Breast epithelium (tissue), 3 donors: ENCODE measurements around the gene FOXA1.

Source experiments
- POLR2A ChIP-seq: fragments of 450-650 bp; IDR thresholded peaks from one replicate; pipeline ENCODE4 v1.6.1; 2016; ENCODE audit warnings: antibody characterized with exemption, mild to moderate bottlenecking, moderate library complexity
- TF ChIP-seq, protein P1 (sequence below), 3 donors: fragments of 450-650 bp; IDR thresholded peaks; one replicate each; pipeline ENCODE4 v1.5.1; 2016 to 2017; ENCODE audit warnings: antibody characterized with exemption in 3 of 3, mild to moderate bottlenecking in 3 of 3, moderate library complexity in 3 of 3

GRCh38 chr14:37598747-37599506, 3.9 kb upstream of the FOXA1 start:
- TF ChIP-seq, protein P1, sequence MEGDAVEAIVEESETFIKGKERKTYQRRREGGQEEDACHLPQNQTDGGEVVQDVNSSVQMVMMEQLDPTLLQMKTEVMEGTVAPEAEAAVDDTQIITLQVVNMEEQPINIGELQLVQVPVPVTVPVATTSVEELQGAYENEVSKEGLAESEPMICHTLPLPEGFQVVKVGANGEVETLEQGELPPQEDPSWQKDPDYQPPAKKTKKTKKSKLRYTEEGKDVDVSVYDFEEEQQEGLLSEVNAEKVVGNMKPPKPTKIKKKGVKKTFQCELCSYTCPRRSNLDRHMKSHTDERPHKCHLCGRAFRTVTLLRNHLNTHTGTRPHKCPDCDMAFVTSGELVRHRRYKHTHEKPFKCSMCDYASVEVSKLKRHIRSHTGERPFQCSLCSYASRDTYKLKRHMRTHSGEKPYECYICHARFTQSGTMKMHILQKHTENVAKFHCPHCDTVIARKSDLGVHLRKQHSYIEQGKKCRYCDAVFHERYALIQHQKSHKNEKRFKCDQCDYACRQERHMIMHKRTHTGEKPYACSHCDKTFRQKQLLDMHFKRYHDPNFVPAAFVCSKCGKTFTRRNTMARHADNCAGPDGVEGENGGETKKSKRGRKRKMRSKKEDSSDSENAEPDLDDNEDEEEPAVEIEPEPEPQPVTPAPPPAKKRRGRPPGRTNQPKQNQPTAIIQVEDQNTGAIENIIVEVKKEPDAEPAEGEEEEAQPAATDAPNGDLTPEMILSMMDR (IDR thresholded peaks at IDR 0.05) = no peak
- no peak for TF ChIP-seq POLR2A
